ENCODE data around the gene TSHZ3.

TSHZ3 gene

GRCh38 chr19:31353833-31354232, 4.6 kb upstream of the TSHZ3 start:
- DNase-seq: no peak

GRCh38 chr19:31352782-31353651, 3.8 kb upstream of the TSHZ3 start:
- no peak for DNase-seq

- no peak for DNase-seq
Observed at GRCh38 chr19:31352296-31352781, 3.1 kb upstream of the TSHZ3 start.

- no peak for DNase-seq
Observed at GRCh38 chr19:31351855-31352195, 2.6 kb upstream of the TSHZ3 start.

- DNase-seq: no peak
Observed at GRCh38 chr19:31351056-31351854, 2.0 kb upstream of the TSHZ3 start.

- DNase-seq: no peak
Observed at GRCh38 chr19:31350693-31351055, 1.4 kb upstream of the TSHZ3 start.

- DNase-seq: no peak
Observed at GRCh38 chr19:31350033-31350692, 927 bp upstream of the TSHZ3 start.

- DNase-seq: no peak
Observed at GRCh38 chr19:31348481-31349159, 616 bp downstream of the TSHZ3 start.

- DNase-seq: no peak
Observed at GRCh38 chr19:31347828-31348392, 1.3 kb downstream of the TSHZ3 start.

- DNase-seq: no peak
Observed at GRCh38 chr19:31347354-31347753, 1.9 kb downstream of the TSHZ3 start.

- DNase-seq: no peak
Observed at GRCh38 chr19:31346184-31347059, 2.8 kb downstream of the TSHZ3 start.

- no peak for DNase-seq
Observed at GRCh38 chr19:31344403-31344802, 4.8 kb downstream of the TSHZ3 start.

GRCh38 chr19:31342926-31343325, 6.3 kb downstream of the TSHZ3 start:
- no peak for DNase-seq

- peak; percentile 45 for DNase-seq
Observed at GRCh38 chr19:31340042-31341025, 8.9 kb downstream of the TSHZ3 start.

- no peak for DNase-seq
Observed at GRCh38 chr19:31339411-31339810, 9.8 kb downstream of the TSHZ3 start.

GRCh38 chr19:31338069-31338776, 11.0 kb downstream of the TSHZ3 start:
- DNase-seq: peak; percentile 1

GRCh38 chr19:31337008-31337914, 12.0 kb downstream of the TSHZ3 start:
- DNase-seq: no peak

- no peak for DNase-seq
Observed at GRCh38 chr19:31335716-31336115, 13.5 kb downstream of the TSHZ3 start.
